AG20443 (cell line): Measurements from ENCODE around the gene HRH1.
"Not testable (repeated sequence)": the region's sequence is repeated elsewhere in the genome, so short reads cannot be mapped to it uniquely, and the experiment has no call there.

Experiments
- DNase-seq: peaks from one replicate; pipeline ENCODE4 v3.0.0; 2012; ENCODE audit warnings: low spot score, mixed read lengths

Gene HRH1

GRCh38 chr3:11206316-11206715 lies 52.0 kb downstream of the HRH1 start:
- DNase-seq = no peak

DNA sequence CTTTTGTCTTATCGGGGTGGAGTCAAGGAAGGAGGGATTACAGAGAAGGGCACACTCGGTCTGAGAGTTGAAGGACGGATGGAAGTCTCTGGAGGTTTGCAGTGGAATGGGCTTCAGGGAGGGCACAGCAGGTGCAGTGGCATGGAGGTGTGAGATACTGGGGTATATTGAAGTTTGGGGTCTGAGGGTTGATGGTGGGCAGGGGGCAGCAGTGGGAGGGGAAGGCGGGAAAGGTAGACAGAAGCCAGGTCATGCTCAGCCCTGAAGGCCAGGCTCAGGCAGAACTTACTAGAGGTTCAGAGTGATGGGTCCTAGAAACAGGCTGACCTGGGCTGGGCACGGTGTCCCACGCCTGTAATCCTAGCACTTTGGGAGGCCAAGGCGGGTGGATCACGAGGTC lies 52.7 kb downstream of the HRH1 start:
- no peak for DNase-seq

- DNase-seq = peak; percentile 58
Measured at GRCh38 chr3:11211531-11212298, 57.4 kb downstream of the HRH1 start.

- peak; percentile 80 for DNase-seq
Measured at GRCh38 chr3:11212299-11212608, 58.0 kb downstream of the HRH1 start.

GRCh38 chr3:11212784-11213183 lies 58.5 kb downstream of the HRH1 start:
- DNase-seq = no peak

GRCh38 chr3:11213810-11214450 lies 59.6 kb downstream of the HRH1 start:
- DNase-seq = no peak

- DNase-seq = no peak
Measured at GRCh38 chr3:11214451-11214978, 60.2 kb downstream of the HRH1 start.

DNA sequence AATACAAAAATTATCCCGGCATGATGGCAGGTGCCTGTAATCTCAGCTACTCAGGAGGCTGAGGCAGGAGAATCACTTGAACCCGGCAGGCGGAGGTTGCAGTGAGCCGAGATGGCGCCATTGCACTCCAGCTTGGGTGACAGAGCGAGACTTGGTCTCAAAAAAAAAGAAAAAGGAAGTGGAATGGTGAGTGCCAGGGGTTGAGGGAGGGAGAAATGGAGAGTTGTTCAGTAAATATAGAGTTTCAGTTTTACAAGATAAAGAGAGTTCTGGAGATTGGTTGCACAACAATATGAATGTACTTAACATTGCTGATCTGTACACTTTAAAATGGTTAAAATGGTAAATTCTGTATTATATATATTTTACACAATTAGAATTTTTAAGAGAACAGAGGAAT lies 63.1 kb downstream of the HRH1 start:
- DNase-seq = not testable (repeated sequence)

DNA sequence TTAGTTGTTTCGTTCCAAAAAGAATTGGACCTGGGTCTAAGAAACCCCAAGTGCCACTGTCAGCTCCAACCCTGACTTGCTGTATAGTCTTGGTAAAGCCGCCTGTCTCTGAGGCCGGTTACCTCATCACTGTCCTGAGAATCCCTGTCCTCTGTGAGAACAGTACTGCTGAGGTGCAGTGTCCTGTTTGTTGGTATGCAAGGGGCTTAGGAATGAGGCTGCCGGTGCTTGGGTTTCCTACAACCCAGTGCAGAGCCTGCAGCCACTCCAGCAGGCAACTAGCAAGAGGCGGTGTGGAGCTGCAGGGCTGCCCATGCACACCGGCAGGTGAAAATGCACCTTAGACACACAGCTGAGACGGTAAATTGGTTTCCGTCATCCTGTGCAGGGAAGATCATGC lies 65.9 kb downstream of the HRH1 start:
- no peak for DNase-seq

DNA sequence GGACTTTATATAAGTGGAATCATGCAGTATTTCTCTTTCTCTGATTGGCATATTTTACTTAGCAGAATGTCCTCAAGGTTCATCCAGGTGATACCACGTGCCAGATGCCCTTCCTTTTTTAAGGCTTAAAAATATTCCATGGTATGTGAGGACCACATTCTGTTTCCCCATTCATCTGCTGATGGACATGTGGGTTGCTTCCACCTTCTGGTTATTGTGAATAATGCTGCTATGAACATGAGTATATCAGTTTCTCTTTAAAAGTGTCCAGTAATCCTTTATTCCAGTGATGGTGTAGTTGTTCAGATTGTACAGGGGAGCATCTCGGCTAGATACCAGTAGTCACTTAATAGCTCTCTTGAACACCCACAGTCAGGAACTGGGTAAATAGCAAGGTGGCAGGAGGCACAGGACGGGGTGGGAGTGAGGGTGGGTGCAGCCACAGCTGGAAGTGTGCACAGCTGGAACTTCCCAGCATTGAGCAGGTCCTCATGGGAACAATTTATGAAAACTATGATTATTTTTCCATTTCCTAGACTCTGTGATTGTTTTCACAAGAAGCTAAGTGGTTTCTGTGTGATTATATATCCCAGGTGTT lies 67.6 kb downstream of the HRH1 start:
- no peak for DNase-seq

GRCh38 chr3:11224010-11224409 lies 69.7 kb downstream of the HRH1 start:
- DNase-seq = no peak

DNA sequence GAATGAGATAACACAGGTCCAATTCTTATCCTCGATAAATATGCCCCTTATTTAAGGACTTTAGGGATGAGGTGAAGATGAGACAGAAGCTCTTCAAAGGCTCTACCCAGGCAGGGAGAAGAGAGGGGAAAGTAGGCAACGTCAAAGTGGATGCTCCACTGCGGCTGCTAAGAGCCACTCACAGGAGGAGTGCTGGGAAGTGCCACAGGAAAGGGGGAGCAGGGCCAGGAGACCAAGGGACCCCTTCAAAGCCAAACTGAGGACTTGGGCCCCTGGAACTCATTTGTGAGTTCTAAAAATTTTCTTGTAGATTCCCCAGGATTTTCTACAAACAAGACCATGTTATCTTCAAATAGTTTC lies 70.6 kb downstream of the HRH1 start:
- no peak for DNase-seq

DNA sequence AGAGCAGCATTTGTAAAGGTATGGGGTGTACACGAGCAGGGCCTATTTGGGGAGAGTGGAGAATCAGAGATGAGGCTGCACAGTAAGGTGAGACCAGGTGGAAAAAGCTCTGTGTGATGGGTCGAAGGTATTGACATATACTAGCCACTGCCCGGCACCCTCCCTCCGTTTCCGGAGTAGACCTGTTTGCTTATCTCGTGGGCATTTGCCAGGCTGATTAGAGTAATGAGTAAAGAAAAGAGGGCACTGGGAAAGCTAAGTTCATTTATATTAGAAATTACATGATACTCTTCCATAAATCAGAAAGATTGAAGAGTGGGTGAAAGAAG lies 71.7 kb downstream of the HRH1 start:
- no peak for DNase-seq

- peak; percentile 28 for DNase-seq
Measured at GRCh38 chr3:11228041-11228440, 73.7 kb downstream of the HRH1 start.

DNA sequence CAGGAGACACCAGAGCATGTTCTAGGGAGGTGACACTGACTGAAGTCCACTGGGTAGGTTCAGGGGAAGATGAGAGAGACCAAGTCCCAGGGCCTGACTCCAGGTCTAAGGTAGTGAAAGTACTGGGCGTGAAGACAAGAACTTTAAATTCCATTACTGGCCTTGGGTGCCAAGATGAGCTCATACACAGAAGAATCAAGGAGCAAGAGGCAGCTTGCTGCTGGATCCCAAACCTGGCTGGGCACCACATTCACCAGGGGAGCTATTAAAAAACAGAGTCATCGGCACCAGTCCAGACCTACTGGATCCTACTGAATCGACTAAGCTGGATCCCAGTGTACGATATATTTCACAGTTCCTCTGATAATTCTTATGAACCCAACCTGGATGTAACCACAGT lies 75.8 kb downstream of the HRH1 start:
- no peak for DNase-seq

DNA sequence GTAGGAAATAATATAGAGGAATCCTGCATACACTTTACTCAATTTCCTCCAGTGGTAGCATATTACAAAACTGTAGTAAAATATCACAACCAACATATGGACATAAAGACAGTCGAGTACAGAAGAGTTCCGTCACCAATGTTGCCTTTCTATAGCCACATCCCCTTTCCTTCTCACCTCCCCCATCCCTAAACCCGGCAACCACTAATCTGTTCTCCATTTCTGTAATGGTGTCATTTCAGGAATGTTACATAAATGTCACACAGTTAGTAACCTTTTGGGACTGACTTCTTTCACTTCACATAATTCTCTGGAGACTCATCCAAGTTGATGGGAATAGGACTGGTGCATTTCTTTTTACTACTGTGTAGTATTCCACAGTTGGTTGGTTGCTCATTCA lies 76.5 kb downstream of the HRH1 start:
- DNase-seq = no peak

DNA sequence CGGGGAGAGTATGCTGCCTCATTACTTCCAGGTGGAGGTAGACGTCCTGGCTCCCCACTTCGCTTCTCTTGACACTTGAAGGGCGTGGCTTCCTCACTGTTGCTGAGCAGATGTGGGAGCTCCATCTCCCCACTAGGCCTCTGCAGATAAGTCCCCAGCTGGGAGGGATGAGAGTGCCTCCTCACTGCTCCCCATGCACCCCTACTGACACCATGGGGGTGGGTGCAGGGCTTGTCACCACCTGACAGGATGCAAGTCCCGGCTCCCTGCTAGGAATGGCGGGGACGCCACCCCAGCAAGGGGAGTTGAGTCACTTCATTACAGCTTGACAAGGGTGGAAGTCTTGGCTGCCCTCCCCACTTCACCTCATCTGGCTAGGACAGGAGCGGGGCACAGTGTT lies 81.1 kb downstream of the HRH1 start:
- no peak for DNase-seq

GRCh38 chr3:11236588-11237461 lies 82.5 kb downstream of the HRH1 start:
- peak; percentile 33 for DNase-seq

DNA sequence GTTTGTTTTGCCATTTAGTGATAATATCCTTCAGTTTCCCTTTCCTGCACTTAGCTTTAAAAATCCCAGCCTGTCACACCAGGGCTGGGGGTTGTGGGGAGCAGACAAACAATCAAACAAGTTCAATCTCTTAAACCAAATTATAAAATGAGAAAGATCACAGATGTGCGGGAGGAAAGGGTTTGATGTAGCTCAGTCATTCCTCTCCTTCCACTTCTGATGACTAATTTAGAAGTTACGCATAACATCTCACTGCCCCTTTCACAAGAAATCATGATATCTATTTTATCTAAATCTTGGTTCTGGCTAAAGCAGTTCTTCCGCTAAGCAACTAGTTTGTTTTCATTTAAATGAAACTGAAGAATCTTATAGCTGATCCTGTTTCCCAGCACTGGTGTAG lies 83.8 kb downstream of the HRH1 start:
- peak; percentile 61 for DNase-seq

DNA sequence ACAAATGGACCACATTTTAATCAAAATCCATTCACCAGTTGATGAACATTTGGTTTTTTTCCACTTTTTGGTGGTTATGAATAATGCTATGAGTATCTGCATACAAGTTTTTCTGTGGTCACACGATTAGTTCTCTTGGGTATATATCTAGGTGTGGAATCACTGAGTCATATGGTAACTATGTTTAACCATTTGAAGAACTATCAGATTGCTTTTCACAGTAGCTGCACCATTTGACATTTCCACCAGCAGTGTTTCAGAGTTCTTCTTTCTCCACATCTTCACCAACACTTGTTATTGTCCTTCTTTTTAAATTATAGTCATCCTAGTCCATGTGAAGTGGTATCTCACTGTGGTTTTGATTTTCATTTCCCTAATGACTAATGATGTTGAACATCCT lies 84.6 kb downstream of the HRH1 start:
- DNase-seq = peak; percentile 44

GRCh38 chr3:11239796-11240195 lies 85.5 kb downstream of the HRH1 start:
- DNase-seq = no peak

DNA sequence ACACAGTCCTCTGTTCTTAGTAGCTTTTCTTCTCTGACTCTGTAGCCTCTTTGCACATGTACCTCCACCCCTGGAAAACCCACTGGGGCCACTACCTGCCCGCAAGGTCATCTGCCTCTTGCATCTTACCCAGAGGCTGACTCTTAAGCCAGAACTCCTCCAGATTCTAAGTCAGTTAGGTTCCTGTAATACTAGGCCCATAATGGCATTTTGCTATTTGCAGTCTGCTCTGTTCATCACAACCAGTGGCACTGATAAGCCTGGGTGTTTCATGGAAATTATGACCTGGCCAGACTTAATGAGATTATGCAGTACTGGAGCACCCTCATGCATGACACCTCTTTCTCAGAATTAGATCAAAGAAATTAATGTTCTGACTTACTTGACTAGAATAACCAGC lies 86.2 kb downstream of the HRH1 start:
- DNase-seq = no peak
